HCT116 (cell line): ENCODE data around the gene TUG1.

Source experiments
- CTCF ChIP-seq, 3 experiments: fragments of 200-600 bp in 1 of 3; sonication (generic) in 1 of 3; IDR thresholded peaks in 2 of 3; conservative IDR thresholded peaks in 1 of 3; 2 replicates each; pipeline ENCODE4 v1.5.1; 2012 to 2017; ENCODE audit warnings: low read depth in 2 of 3, low read length in 2 of 3, antibody characterized with exemption in 1 of 3, borderline replicate concordance in 1 of 3, control low read depth in 1 of 3, mild to moderate bottlenecking in 1 of 3, mixed read lengths in 1 of 3, mixed run types in 1 of 3, moderate library complexity in 1 of 3; ENCODE audit not compliant: insufficient read depth in 1 of 3
- ELF1 ChIP-seq: IDR thresholded peaks from 2 replicates; pipeline ENCODE4 v1.6.1; 2012; ENCODE audit warnings: low read depth, borderline replicate concordance
- EZH2 ChIP-seq: fragments of 200-600 bp; sonication (generic); IDR thresholded peaks from 2 replicates; pipeline ENCODE4 v1.6.1; 2017; ENCODE audit warnings: antibody characterized with exemption, mixed run types
- EZH2phosphoT487 ChIP-seq: fragments of 200-600 bp; IDR thresholded peaks from 2 replicates; pipeline ENCODE4 v1.6.1; 2018; ENCODE audit warnings: antibody characterized with exemption, borderline replicate concordance
- FOSL1 ChIP-seq: IDR thresholded peaks from 2 replicates; pipeline ENCODE4 v1.6.1; 2012; ENCODE audit warnings: low read depth
- MAX ChIP-seq: IDR thresholded peaks from 2 replicates; pipeline ENCODE4 v1.6.1; 2012
- POLR2A ChIP-seq: IDR thresholded peaks from 2 replicates; pipeline ENCODE4 v1.7.0; 2011; ENCODE audit warnings: borderline replicate concordance; ENCODE audit not compliant: insufficient read depth, insufficient read length; ENCODE audit errors: extremely low read depth
- RAD21 ChIP-seq: IDR thresholded peaks from 2 replicates; pipeline ENCODE4 v1.6.1; 2012; ENCODE audit warnings: low read depth, mild to moderate bottlenecking
- REST ChIP-seq: IDR thresholded peaks from 2 replicates; pipeline ENCODE4 v1.6.1; 2012; ENCODE audit warnings: low read depth
- SP1 ChIP-seq: IDR thresholded peaks from 2 replicates; pipeline ENCODE4 v1.6.1; 2012; ENCODE audit warnings: low read depth
- SRF ChIP-seq: IDR thresholded peaks from 2 replicates; pipeline ENCODE4 v1.6.1; 2012; ENCODE audit warnings: low read depth
- ZBTB33 ChIP-seq: IDR thresholded peaks from 2 replicates; pipeline ENCODE4 v1.6.1; 2011; ENCODE audit warnings: mild to moderate bottlenecking, low read length, moderate library complexity; ENCODE audit not compliant: insufficient replicate concordance; ENCODE audit errors: extremely low read depth
- ZFX ChIP-seq: fragments of 450-650 bp; IDR thresholded peaks from 2 replicates; pipeline ENCODE4 v1.6.1; 2017

GRCh38 chr22:30990690-30991089, 21.6 kb downstream of the TUG1 start:
- TF ChIP-seq EZH2 (no peak), EZH2phosphoT487 (no peak), MAX (no peak), CTCF (IDR thresholded peaks at IDR 0.05 in 2 of 3, conservative IDR thresholded peaks at IDR 0.05 in 1 of 3; ENCODE audit: borderline replicate concordance in 1 of 3, insufficient read depth in 1 of 3, low read depth in 2 of 3, low read length in 2 of 3) (no peak), RAD21 (no peak), ELF1 (no peak), REST (no peak), SP1 (no peak), SRF (no peak), POLR2A (no peak), ZBTB33 (no peak), ZFX (no peak), FOSL1 (no peak)
